DMS114 treated with DMSO at 0.1 percent for 48 hours (cell line): ENCODE measurements around the gene ZNF700.
"Not testable (repeated sequence)": the region's sequence is repeated elsewhere in the genome, so short reads cannot be mapped to it uniquely, and the experiment has no call there.

Experiments
- DNase-seq: peaks from one replicate; lab custom pipeline; 2025; ENCODE audit not compliant: unreplicated experiment; lab: John Stamatoyannopoulos, UW

The ZNF700 gene

GRCh38 chr19:11938383-11938782 is 13.5 kb downstream of the ZNF700 start:
- DNase-seq, result not testable (repeated sequence)

DNA sequence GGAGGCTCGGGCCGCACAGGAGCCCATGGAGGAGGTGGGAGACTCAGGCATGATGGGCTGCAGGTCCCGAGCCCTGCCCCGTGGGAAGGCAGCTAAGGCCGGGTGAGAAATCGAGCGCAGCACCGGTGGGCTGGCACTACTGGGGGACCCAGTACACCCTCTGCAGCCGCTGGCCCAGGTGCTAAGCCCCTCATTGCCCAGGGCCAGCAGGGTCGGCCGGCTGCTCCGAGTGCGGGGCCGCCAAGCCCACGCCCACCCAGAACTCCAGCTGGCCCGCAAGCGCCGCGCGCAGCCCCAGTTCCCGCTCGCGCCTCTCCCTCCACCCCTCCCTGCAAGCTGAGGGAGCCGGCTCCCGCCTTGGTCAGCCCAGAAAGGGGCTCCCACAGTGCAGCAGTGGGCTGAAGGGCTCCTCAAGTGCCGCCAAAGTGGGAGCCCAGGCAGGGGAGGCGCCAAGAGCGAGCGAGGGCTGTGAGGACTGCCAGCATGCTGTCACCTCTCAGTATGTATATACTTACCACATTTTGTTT is 16.5 kb downstream of the ZNF700 start:
- DNase-seq, result not testable (repeated sequence)

GRCh38 chr19:11942008-11942842 is 17.3 kb downstream of the ZNF700 start:
- no peak for DNase-seq

- DNase-seq, result no peak
These were observed 17.9 kb downstream of the ZNF700 start for GRCh38 chr19:11942843-11943108.

DNA sequence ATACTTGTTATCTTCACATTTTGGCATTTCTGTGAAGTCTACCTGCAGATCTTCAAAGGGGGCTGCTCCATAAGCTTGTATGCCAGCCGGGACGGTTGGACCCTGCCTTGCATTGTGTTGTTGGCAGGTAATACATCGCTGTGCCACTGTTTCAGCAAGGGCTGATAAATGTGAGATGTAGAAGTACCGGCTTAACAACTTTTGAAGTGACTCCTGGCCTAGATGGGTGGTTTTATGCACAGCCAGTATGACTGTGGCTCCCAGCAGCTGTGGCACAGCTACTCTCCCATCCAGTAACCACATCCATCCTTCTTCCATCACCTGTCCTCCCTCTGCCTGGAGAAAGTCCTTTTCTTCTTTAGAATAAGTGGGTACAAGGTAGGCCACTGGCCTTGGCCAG is 19.7 kb downstream of the ZNF700 start:
- DNase-seq, result no peak

DNA sequence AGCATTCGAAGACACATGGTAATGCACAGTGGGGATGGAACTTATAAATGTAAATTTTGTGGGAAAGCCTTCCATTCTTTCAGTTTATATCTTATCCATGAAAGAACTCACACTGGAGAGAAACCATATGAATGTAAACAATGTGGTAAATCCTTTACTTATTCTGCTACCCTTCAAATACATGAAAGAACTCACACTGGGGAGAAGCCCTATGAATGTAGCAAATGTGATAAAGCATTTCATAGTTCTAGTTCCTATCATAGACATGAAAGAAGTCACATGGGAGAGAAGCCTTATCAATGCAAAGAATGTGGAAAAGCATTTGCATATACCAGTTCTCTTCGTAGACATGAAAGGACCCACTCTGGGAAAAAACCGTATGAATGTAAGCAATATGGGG is 23.7 kb downstream of the ZNF700 start:
- DNase-seq, result no peak

GRCh38 chr19:11949201-11949600 is 24.3 kb downstream of the ZNF700 start:
- DNase-seq, result no peak

DNA sequence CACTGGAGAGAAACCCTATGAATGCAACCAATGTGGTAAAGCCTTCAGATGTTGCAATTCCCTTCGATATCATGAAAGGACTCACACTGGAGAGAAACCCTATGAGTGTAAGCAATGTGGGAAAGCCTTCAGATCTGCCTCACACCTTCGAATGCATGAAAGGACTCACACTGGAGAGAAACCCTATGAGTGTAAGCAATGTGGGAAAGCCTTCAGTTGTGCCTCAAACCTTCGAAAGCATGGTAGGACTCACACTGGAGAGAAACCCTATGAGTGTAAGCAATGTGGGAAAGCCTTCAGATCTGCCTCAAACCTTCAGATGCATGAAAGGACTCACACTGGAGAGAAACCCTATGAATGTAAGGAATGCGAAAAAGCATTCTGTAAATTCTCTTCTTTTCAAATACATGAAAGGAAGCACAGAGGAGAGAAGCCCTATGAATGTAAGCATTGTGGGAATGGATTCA is 24.7 kb downstream of the ZNF700 start:
- not testable (repeated sequence) for DNase-seq

- no peak for DNase-seq
These were observed 25.4 kb downstream of the ZNF700 start for GRCh38 chr19:11950312-11950711.

- DNase-seq, result peak; percentile 4
These were observed 38.9 kb downstream of the ZNF700 start for GRCh38 chr19:11963566-11964355.

DNA sequence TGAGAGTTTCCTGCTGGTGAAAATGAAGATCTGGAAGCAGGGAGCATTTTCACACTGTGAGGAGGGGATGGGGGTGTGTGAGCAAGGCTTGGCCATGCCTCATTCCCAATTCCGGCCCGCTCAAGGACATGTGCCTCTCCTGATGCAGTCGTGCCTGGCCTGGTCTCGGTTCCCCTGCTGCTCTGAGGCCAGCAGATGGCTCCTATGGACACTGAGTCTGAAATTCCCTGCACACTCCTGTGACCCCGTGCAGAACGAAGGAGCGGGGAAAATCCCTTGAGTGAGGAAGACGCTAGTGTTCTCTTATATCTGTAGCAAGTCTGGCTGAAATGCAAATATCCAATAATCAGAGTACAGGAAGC is 39.6 kb downstream of the ZNF700 start:
- DNase-seq, result no peak

GRCh38 chr19:11964858-11965645 is 40.1 kb downstream of the ZNF700 start, which contains the start of gene ZNF763:
Gene ZNF763 (plus strand): TSS chr19:11965040. CDS start chr19:11965209, 169 bp downstream.
- peak; percentile 35 for DNase-seq

DNA sequence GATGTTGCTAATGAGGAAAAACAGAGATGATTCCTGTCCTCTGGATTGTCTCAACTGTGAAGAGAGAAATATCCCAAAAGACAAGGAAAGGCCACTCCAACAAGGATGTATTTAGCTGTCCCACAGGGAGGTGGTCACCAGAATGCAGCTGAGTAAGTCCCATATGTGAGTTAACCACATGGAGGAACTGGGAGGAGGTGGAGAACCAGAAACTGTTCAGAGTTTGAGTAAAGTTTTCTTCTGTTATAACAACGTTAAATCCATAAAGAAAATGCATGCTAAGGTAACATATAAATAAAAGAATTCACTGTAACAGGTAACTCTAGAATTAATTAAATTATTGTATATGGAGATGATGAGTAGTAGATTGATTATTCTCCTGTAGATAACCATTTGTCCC is 45.3 kb downstream of the ZNF700 start:
- DNase-seq, result no peak

GRCh38 chr19:11971041-11971440 is 46.1 kb downstream of the ZNF700 start:
- DNase-seq, result no peak

- no peak for DNase-seq
These were observed 48.3 kb downstream of the ZNF700 start for GRCh38 chr19:11973019-11973810.

DNA sequence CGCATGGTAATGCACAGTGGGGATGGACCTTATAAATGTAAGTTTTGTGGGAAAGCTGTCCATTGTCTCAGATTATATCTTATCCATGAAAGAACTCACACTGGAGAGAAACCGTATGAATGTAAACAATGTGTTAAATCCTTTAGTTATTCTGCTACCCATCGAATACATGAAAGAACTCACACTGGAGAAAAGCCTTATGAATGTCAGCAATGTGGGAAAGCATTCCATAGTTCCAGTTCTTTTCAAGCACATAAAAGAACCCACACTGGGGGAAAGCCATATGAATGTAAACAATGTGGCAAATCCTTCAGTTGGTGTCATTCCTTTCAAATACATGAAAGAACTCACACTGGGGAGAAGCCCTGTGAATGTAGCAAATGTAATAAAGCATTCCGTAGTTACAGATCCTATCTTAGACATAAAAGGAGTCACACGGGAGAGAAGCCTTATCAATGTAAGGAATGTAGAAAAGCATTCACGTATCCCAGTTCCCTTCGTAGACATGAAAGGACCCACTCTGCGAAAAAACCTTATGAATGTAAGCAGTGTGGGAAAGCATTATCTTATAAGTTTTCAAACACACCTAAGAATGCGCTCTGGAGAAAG is 53.7 kb downstream of the ZNF700 start:
- no peak for DNase-seq

GRCh38 chr19:11979527-11979926 is 54.6 kb downstream of the ZNF700 start:
- no peak for DNase-seq

- DNase-seq, result no peak
These were observed 57.6 kb downstream of the ZNF700 start for GRCh38 chr19:11982526-11982925.

DNA sequence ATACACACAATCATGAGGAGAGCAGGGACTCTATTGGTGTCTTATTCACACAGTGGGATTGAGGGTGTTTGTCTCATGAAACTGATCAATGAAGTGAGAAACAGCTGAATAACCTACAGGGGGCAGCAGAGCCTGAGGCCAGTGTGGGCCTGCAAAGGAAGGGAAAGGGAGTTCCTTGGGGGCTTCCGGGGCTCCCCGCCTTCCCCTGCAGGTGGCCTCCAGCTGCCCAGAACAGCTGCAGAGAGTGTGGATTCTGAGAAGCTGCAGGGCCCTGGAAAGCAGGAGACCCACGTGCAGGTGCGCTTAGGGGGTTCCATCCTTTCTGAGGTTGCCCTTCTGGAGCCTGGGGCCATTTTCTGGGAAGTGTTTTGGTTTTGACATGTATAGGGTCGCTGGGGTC is 60.1 kb downstream of the ZNF700 start:
- DNase-seq, result no peak

GRCh38 chr19:11986754-11987153 is 61.8 kb downstream of the ZNF700 start:
- no peak for DNase-seq
